Esophagus (tissue), 2 donors: ENCODE results near the gene VPS4B. TPM values are rescaled to one million over a fixed set of nuclear protein-coding genes. Genes with fewer than 3 reads are reported as not detected.

Experiments
- H3K27ac ChIP-seq, 2 donors: one replicate each; pipeline ENCODE4 v1.5.1; 2013; ENCODE audit warnings: low read depth in 2 of 2, mild to moderate bottlenecking in 2 of 2, inconsistent platforms in 1 of 2, low read length in 1 of 2, moderate library complexity in 1 of 2
- H3K27me3 ChIP-seq, 2 donors: one replicate each; pipeline ENCODE4 v1.6.1; 2013; ENCODE audit warnings: low read length in 2 of 2, control low read depth in 1 of 2, mild to moderate bottlenecking in 1 of 2; ENCODE audit not compliant: insufficient read depth in 2 of 2, control insufficient read depth in 1 of 2
- H3K36me3 ChIP-seq, 2 donors: one replicate each; pipeline ENCODE4 v1.6.1; 2013; ENCODE audit warnings: low read length in 1 of 2; ENCODE audit not compliant: control insufficient read depth in 2 of 2, insufficient read depth in 2 of 2
- H3K4me1 ChIP-seq, 2 donors: one replicate each; pipeline ENCODE4 v1.6.1; 2013; ENCODE audit warnings: low read length in 1 of 2; ENCODE audit not compliant: control insufficient read depth in 2 of 2, insufficient read depth in 2 of 2
- H3K4me3 ChIP-seq, 2 donors: one replicate each; pipeline ENCODE4 v1.5.1; 2013; ENCODE audit warnings: low read length in 2 of 2, mild to moderate bottlenecking in 2 of 2, low read depth in 1 of 2, moderate library complexity in 1 of 2
- H3K9me3 ChIP-seq, 2 donors: one replicate each; pipeline ENCODE4 v1.6.1; 2013; ENCODE audit warnings: mild to moderate bottlenecking in 2 of 2, low read depth in 1 of 2, low read length in 1 of 2, moderate library complexity in 1 of 2; ENCODE audit not compliant: control insufficient read depth in 2 of 2, insufficient read depth in 1 of 2
- WGBS, 2 donors: extraction: QIAGEN DNeasy Blood & Tissue Kit; methylation state at CpG; one replicate each; pipeline ENCODE4 v1.1.7; 2013; 5-methylcytosine and 5-hydroxymethylcytosine counted together
- polyA plus RNA-seq, 2 donors: library from polyadenylated mRNA; stranded (reverse); fragments of 200-250 nt; gene quantifications; one replicate each; pipeline ENCODE4 v1.2.3, GENCODE V29; 2013
- donor health status: healthy with polysubstance abuse.
- donor health status: Bipolar disorder and iron deficiency.

VPS4B gene
- polyA plus RNA-seq, 2 donors, result 26.9 to 47.1 TPM

DNA sequence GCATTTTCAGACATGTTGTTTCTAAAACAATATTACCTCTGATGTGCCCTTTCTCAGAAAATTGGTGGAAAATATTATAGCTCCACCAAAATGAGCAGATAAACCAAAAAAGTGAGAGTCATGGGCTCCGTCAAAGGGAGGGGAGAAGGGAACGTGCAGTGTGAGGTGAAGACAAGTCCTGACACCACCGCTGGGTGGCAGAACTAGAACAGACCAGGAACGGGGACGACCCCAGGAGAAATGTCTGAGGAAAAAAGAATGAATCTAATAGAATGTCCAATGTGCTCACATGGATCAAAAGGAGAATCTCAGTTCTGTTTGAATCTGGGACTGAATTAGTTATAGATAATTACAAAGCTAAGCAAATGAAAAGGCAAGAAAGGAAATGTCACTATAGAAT lies 80.1 kb downstream of the VPS4B start:
- Histone ChIP-seq H3K27me3 (no peaks in the 10 kb centered on the region), H3K27ac (no peak overlapping the region), H3K36me3 (peaks cover 11 to 20% of the 10 kb centered on the region in 2 donors), H3K9me3 (no peaks in the 10 kb centered on the region), H3K4me1 (peaks cover 3 to 9% of the 10 kb centered on the region in 2 donors), H3K4me3 (no peak overlapping the region)
- WGBS, 2 donors, result 40 to 47% methylated on average over 5 of the region's 5 CpGs

DNA sequence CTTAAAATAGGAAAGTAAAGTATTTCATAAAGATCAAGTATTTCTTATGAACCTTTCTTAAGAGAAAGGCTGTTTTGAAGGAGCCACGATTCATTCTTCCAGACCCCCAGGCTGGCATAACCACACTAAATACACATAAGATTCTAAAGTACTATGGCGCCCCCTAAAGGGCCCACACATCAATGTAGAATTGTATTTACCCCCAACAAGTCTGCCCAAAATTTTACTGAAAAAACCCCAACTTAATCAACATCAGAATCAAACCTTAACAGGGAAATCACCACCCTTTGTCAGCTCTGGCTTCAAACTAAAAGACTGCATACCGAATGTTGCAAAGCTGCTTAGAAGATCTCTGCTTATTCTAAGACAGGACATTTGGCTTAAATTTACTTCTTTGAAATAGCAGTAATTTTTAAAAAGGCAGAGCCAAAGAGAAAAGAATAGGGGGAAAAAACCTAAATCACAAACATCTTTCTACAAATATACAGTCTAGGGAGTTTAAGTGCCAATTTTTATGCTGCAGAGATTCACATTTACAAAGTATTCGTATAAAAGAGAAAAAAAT lies 82.3 kb downstream of the VPS4B start:
- 29 to 40% methylated on average over 4 of the region's 4 CpGs for WGBS, 2 donors

More for the DNA sequence above, 82.3 kb downstream of the VPS4B start:
- H3K4me1 ChIP-seq, result no peaks in the 10 kb centered on the region
- peaks cover 7 to 24% of the 10 kb centered on the region in 2 donors for H3K36me3 ChIP-seq
- H3K27me3 ChIP-seq, result no peaks in the 10 kb centered on the region
- no peak overlapping the region for H3K27ac ChIP-seq
- H3K4me3 ChIP-seq, result no peak overlapping the region
- no peaks in the 10 kb centered on the region for H3K9me3 ChIP-seq

Other genes with a start within 250 kb of the VPS4B start
- 1 to 10 TPM; 1.3 to 1.9 TPM for gene BCL2, start 102.7 kb downstream of the VPS4B start, polyA plus RNA-seq
- gene KDSR, start 55.3 kb downstream of the VPS4B start, polyA plus RNA-seq, result 10 to 100 TPM in 1 of 2 donors, 1 to 10 TPM in 1; 9.8 to 17.9 TPM
- gene SERPINB5, start 54.5 kb upstream of the VPS4B start, polyA plus RNA-seq, result 100 to 1,000 TPM in 1 of 2 donors, 10 to 100 TPM in 1; 48.0 to 174 TPM
- gene SERPINB12, start 119.9 kb upstream of the VPS4B start, polyA plus RNA-seq, result 1 to 10 TPM in 1 of 2 donors, under 1 TPM in 1; 0.16 to 1.4 TPM
- gene SERPINB13, start 164.9 kb upstream of the VPS4B start, polyA plus RNA-seq, result 100 to 1,000 TPM; 228 to 233 TPM
- 10 to 100 TPM; 19.3 to 68.4 TPM for gene SERPINB4, start 221.8 kb upstream of the VPS4B start, polyA plus RNA-seq
- gene SERPINB3, start 239.4 kb upstream of the VPS4B start, polyA plus RNA-seq, result 100 to 1,000 TPM; 167 to 870 TPM